ENCODE results near the gene MTOR.

DNA sequence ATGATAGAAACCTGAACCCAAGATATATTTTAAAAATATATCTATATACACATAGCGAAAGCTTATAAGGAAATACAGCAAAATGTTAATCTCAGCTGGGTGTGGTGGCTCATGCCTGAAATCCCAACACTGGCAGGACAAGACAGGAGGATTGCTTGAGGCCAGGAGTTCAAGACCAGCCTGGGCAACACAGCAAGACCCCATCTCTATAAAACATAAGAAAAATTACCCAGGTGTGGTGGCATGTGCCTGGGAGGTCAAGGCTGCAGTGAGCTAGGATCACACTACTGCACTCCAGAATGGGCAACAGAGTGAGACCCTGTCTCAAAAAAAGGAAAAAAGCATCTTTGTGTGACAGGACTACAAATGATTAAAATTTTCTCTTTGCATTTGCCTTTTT is 196.6 kb downstream of the MTOR start:
- TF ChIP-seq CTCF (IDR thresholded peaks at IDR 0.05) (no peak), POLR2A (IDR thresholded peaks at IDR 0.05) (no peak), POLR2AphosphoS5 (IDR thresholded peaks at IDR 0.05) (no peak)

Measured in suprapubic skin (tissue), 4 donors.